Caco-2 (cell line): ENCODE data around the gene P3H2. TPM values are rescaled to one million over a fixed set of nuclear protein-coding genes. Genes with fewer than 3 reads are reported as not detected.

Experiments
- BruUV-seq: library from RNA; stranded (reverse); fragments of 400-500 nt; replicated peaks from 2 replicates; lab custom pipeline; 2021; lab: Mats Ljungman, UMichigan
- CTCF ChIA-PET: fragments of 300-600 bp; sonication (Branson Sonifier 250); formaldehyde crosslinking; loops from one replicate; lab custom pipeline; 2022; ENCODE audit warnings: antibody characterized with exemption; lab: Charles Lee
- POLR2A ChIA-PET: fragments of 300-600 bp; sonication (Branson Sonifier 250); formaldehyde crosslinking; loops from one replicate; lab custom pipeline; 2022; ENCODE audit warnings: antibody characterized with exemption; lab: Charles Lee
- DNase-seq, 2 experiments: peaks; one replicate each; pipeline versions ENCODE4 v3.0.0 to v3.0.0-alpha.2; 2020 to 2022
- H3K27me3 ChIP-seq: replicated peaks from 2 replicates; pipeline ENCODE4 v1.6.0; 2011; ENCODE audit warnings: low read length; ENCODE audit not compliant: control insufficient read depth, insufficient read depth
- H3K36me3 ChIP-seq: 2 replicates; pipeline ENCODE4 v1.5.1; 2011; ENCODE audit warnings: low read length; ENCODE audit not compliant: control insufficient read depth, insufficient read depth
- H3K4me1 ChIP-seq: fragments of 250-450 bp; sonication (Bioruptor Pico); 2 replicates; pipeline ENCODE4 v1.5.1; 2020; ENCODE audit warnings: mild to moderate bottlenecking
- H3K4me3 ChIP-seq: 2 replicates; pipeline ENCODE4 v1.5.1; 2011; ENCODE audit warnings: low read depth, mild to moderate bottlenecking, control low read depth, low read length
- H3K9me3 ChIP-seq: fragments of 250-450 bp; sonication (Bioruptor Pico); 2 replicates; pipeline ENCODE4 v1.5.1; 2020; ENCODE audit warnings: mild to moderate bottlenecking, moderate library complexity
- H3K27ac Mint-ChIP-seq: one replicate; pipeline ENCODE4 v1.8.0; 2022; ENCODE audit warnings: mixed read lengths; ENCODE audit not compliant: unreplicated experiment
- H3K27me3 Mint-ChIP-seq: one replicate; pipeline ENCODE4 v1.8.0; 2022; ENCODE audit warnings: mixed read lengths; ENCODE audit not compliant: insufficient read depth, unreplicated experiment
- H3K36me3 Mint-ChIP-seq: one replicate; pipeline ENCODE4 v1.8.0; 2022; ENCODE audit warnings: mild to moderate bottlenecking, mixed read lengths; ENCODE audit not compliant: insufficient read depth, unreplicated experiment
- H3K4me1 Mint-ChIP-seq: one replicate; pipeline ENCODE4 v1.8.0; 2022; ENCODE audit warnings: low read depth, mixed read lengths; ENCODE audit not compliant: unreplicated experiment
- H3K4me3 Mint-ChIP-seq: one replicate; pipeline ENCODE4 v1.8.0; 2022; ENCODE audit warnings: mild to moderate bottlenecking, moderate library complexity, mixed read lengths; ENCODE audit not compliant: unreplicated experiment
- H3K9me3 Mint-ChIP-seq: one replicate; pipeline ENCODE4 v1.8.0; 2022; ENCODE audit warnings: mixed read lengths; ENCODE audit not compliant: unreplicated experiment
- CTCF ChIP-seq, 2 experiments: fragments of 200-600 bp in 1 of 2; IDR thresholded peaks; 1 replicate in 1 of 2; 2 replicates in 1 of 2; pipeline versions ENCODE4 v1.5.1 to v1.8.0; 2011 to 2022; ENCODE audit warnings: antibody characterized with exemption in 1 of 2, control low read depth in 1 of 2, inconsistent platforms in 1 of 2, low read depth in 1 of 2, low read length in 1 of 2, mild to moderate bottlenecking in 1 of 2, moderate library complexity in 1 of 2; ENCODE audit not compliant: insufficient read depth in 1 of 2, severe bottlenecking in 1 of 2, unreplicated experiment in 1 of 2
- intact Hi-C: fragments of 100-400 bp; cut with micrococcal nuclease; formaldehyde crosslinking; loops from one replicate; pipeline ENCODE4 v1.10.0; 2022; ENCODE audit not compliant: unreplicated experiment
- total RNA-seq: library from RNA; stranded (reverse); gene quantifications from 2 replicates; pipeline ENCODE4 v1.2.3, GENCODE V29; 2022

P3H2 gene
- total RNA-seq, 1 experiment from 2014 or later = 55.8 TPM

- H3K27ac Mint-ChIP-seq = no peak overlapping the region
- no peaks in the 10 kb centered on the region for H3K36me3 ChIP-seq
Measured at GRCh38 chr3:190131329-190131728, 10.6 kb upstream of the P3H2 start.

DNA sequence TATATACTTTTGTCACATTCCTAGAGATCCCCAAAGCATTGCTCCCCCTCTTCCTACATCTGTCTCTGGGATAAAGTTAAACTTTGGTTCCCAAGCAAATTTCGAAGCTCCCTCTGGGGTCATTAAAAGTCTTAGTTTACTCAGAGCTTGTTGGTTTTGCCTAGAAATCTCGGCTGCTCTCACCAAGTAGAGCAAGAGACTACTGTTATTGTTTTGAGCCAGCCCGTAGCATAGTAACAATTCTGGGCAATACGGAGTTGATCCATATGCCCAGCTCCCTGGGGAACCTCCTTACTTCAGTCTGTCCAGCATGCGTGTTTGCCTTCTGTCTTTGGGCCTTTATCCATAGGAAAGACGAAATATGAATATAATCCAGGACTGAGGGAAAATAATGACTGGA, 10.0 kb upstream of the P3H2 start:
- peaks cover 4% of the 10 kb centered on the region; the same call in 1 of the 2 replicates for H3K9me3 ChIP-seq
- Mint-ChIP-seq H3K27me3 (no peaks in the 10 kb centered on the region), H3K27ac (no peak overlapping the region)

More at GRCh38 chr3:190131329-190131728, 10.6 kb upstream of the P3H2 start:
- BruUV-seq = no TSS peak
- no peak overlapping the region for H3K4me3 ChIP-seq
- Mint-ChIP-seq H3K27me3 (no peaks in the 10 kb centered on the region), H3K4me1 (peaks cover 26% of the 10 kb centered on the region), H3K36me3 (no peaks in the 10 kb centered on the region), H3K9me3 (peaks cover 13% of the 10 kb centered on the region), H3K4me3 (no peak overlapping the region)
- peaks cover 4% of the 10 kb centered on the region; the same call in 1 of the 2 replicates for H3K9me3 ChIP-seq
- H3K27me3 ChIP-seq = no peaks in the 10 kb centered on the region
- H3K4me1 ChIP-seq = peaks cover 13% of the 10 kb centered on the region; the same call in 1 of the 2 replicates
- no peak for DNase-seq
- ChIA-PET POLR2A (no interaction called here), CTCF (no interaction called here)
- intact Hi-C loops = no loop called here
- no peak for TF ChIP-seq CTCF (IDR thresholded peaks at IDR 0.05; ENCODE audit: insufficient read depth in 1 of 2, low read depth in 1 of 2, low read length in 1 of 2, severe bottlenecking in 1 of 2, unreplicated experiment in 1 of 2)

GRCh38 chr3:190130037-190130436, 9.3 kb upstream of the P3H2 start:
- DNase-seq = no peak
- Histone ChIP-seq H3K9me3 (peaks cover 4% of the 10 kb centered on the region; the same call in 1 of the 2 replicates), H3K27me3 (no peaks in the 10 kb centered on the region), H3K36me3 (no peaks in the 10 kb centered on the region), H3K4me1 (peaks cover 26% of the 10 kb centered on the region), H3K4me3 (no peak overlapping the region)
- BruUV-seq = no TSS peak
- Mint-ChIP-seq H3K36me3 (no peaks in the 10 kb centered on the region), H3K4me1 (peaks cover 26% of the 10 kb centered on the region), H3K9me3 (peaks cover 8% of the 10 kb centered on the region), H3K4me3 (no peak overlapping the region), H3K27me3 (no peaks in the 10 kb centered on the region), H3K27ac (no peak overlapping the region)
- TF ChIP-seq CTCF (IDR thresholded peaks at IDR 0.05; ENCODE audit: insufficient read depth in 1 of 2, low read depth in 1 of 2, low read length in 1 of 2, severe bottlenecking in 1 of 2, unreplicated experiment in 1 of 2) = no peak
- intact Hi-C loops = no loop called here
- ChIA-PET POLR2A (no interaction called here), CTCF (no interaction called here)

More for the DNA sequence above, 10.0 kb upstream of the P3H2 start:
- BruUV-seq = no TSS peak
- peaks cover 13% of the 10 kb centered on the region for H3K9me3 Mint-ChIP-seq
- peaks cover 26% of the 10 kb centered on the region for H3K4me1 Mint-ChIP-seq
- CTCF ChIA-PET = no interaction called here
- Histone ChIP-seq H3K36me3 (no peaks in the 10 kb centered on the region), H3K4me1 (peaks cover 19% of the 10 kb centered on the region), H3K27me3 (no peaks in the 10 kb centered on the region), H3K4me3 (no peak overlapping the region)
- no peak for DNase-seq
- no peaks in the 10 kb centered on the region for H3K36me3 Mint-ChIP-seq
- no peak overlapping the region for H3K4me3 Mint-ChIP-seq
- intact Hi-C loops = no loop called here
- TF ChIP-seq CTCF (IDR thresholded peaks at IDR 0.05; ENCODE audit: insufficient read depth in 1 of 2, low read depth in 1 of 2, low read length in 1 of 2, severe bottlenecking in 1 of 2, unreplicated experiment in 1 of 2) = no peak
- POLR2A ChIA-PET = no interaction called here
